HL-60 (cell line): ENCODE results near the gene LDLRAD3.

Source experiments
- DNase-seq, 2 experiments: peaks; one replicate each; pipeline ENCODE4 v3.0.0-alpha.2; 2010 to 2020; ENCODE audit warnings: low read depth in 1 of 2, low spot score in 1 of 2
- H3K27ac ChIP-seq: fragments of 250-450 bp; sonication (Bioruptor Pico); replicated peaks from 2 replicates; pipeline ENCODE4 v1.5.1; 2020; ENCODE audit warnings: mild to moderate bottlenecking, moderate library complexity
- H3K27me3 ChIP-seq: fragments of 250-450 bp; sonication (Bioruptor Pico); 2 replicates; pipeline ENCODE4 v1.5.1; 2021; ENCODE audit warnings: mild to moderate bottlenecking, moderate library complexity; ENCODE audit not compliant: insufficient read depth, poor library complexity, severe bottlenecking
- H3K4me3 ChIP-seq: replicated peaks from 2 replicates; pipeline ENCODE4 v1.5.1; 2011; ENCODE audit warnings: mild to moderate bottlenecking, control low read depth, low read length; ENCODE audit not compliant: insufficient read depth
- GABPA ChIP-seq: IDR thresholded peaks from 2 replicates; pipeline ENCODE4 v1.6.1; 2012; ENCODE audit warnings: low read depth
- POLR2AphosphoS5 ChIP-seq: IDR thresholded peaks from 2 replicates; pipeline ENCODE4 v1.6.1; 2012; ENCODE audit warnings: low read depth
- SPI1 ChIP-seq: IDR thresholded peaks from 2 replicates; pipeline ENCODE4 v1.6.1; 2012; ENCODE audit warnings: low read depth, mild to moderate bottlenecking, borderline replicate concordance
- TF ChIP-seq, protein P1 (sequence below): IDR thresholded peaks from 2 replicates; pipeline ENCODE4 v1.6.1; 2012; ENCODE audit warnings: low read depth; ENCODE audit not compliant: insufficient replicate concordance
- TF ChIP-seq, protein P2 (sequence below): IDR thresholded peaks from one replicate; pipeline ENCODE4 v1.5.1; 2011; ENCODE audit warnings: low read length, control low read depth, inconsistent platforms; ENCODE audit not compliant: insufficient read depth

LDLRAD3 gene

DNA sequence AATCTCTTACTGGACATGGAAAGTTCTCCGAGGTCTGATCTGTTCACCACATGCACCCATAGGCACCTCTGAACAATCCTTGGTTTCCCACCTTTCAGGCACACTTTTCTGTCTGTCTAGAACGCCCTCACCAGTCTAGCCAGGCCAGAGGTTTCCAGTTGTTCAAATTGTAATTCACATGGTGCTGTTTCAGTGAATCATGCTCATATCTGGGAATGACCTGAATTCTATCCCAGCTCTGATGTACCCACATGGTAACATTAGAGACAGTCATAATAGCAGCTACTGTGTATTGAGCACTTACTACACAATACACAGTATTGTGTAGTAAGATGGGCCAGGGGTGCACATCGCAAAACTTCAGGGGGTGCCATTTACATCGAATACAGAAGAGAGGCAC is 207.1 kb downstream of the LDLRAD3 start:
- TF ChIP-seq GABPA, result no peak
- TF ChIP-seq SPI1, result no peak
- no peak for TF ChIP-seq POLR2AphosphoS5
- TF ChIP-seq, protein P1, sequence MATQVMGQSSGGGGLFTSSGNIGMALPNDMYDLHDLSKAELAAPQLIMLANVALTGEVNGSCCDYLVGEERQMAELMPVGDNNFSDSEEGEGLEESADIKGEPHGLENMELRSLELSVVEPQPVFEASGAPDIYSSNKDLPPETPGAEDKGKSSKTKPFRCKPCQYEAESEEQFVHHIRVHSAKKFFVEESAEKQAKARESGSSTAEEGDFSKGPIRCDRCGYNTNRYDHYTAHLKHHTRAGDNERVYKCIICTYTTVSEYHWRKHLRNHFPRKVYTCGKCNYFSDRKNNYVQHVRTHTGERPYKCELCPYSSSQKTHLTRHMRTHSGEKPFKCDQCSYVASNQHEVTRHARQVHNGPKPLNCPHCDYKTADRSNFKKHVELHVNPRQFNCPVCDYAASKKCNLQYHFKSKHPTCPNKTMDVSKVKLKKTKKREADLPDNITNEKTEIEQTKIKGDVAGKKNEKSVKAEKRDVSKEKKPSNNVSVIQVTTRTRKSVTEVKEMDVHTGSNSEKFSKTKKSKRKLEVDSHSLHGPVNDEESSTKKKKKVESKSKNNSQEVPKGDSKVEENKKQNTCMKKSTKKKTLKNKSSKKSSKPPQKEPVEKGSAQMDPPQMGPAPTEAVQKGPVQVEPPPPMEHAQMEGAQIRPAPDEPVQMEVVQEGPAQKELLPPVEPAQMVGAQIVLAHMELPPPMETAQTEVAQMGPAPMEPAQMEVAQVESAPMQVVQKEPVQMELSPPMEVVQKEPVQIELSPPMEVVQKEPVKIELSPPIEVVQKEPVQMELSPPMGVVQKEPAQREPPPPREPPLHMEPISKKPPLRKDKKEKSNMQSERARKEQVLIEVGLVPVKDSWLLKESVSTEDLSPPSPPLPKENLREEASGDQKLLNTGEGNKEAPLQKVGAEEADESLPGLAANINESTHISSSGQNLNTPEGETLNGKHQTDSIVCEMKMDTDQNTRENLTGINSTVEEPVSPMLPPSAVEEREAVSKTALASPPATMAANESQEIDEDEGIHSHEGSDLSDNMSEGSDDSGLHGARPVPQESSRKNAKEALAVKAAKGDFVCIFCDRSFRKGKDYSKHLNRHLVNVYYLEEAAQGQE, result no peak
- TF ChIP-seq, protein P2, sequence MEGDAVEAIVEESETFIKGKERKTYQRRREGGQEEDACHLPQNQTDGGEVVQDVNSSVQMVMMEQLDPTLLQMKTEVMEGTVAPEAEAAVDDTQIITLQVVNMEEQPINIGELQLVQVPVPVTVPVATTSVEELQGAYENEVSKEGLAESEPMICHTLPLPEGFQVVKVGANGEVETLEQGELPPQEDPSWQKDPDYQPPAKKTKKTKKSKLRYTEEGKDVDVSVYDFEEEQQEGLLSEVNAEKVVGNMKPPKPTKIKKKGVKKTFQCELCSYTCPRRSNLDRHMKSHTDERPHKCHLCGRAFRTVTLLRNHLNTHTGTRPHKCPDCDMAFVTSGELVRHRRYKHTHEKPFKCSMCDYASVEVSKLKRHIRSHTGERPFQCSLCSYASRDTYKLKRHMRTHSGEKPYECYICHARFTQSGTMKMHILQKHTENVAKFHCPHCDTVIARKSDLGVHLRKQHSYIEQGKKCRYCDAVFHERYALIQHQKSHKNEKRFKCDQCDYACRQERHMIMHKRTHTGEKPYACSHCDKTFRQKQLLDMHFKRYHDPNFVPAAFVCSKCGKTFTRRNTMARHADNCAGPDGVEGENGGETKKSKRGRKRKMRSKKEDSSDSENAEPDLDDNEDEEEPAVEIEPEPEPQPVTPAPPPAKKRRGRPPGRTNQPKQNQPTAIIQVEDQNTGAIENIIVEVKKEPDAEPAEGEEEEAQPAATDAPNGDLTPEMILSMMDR, result no peak
- DNase-seq, result no peak
- Histone ChIP-seq H3K4me3 (no peak overlapping the region), H3K27me3 (no peaks in the 10 kb centered on the region), H3K27ac (no peak overlapping the region)

DNA sequence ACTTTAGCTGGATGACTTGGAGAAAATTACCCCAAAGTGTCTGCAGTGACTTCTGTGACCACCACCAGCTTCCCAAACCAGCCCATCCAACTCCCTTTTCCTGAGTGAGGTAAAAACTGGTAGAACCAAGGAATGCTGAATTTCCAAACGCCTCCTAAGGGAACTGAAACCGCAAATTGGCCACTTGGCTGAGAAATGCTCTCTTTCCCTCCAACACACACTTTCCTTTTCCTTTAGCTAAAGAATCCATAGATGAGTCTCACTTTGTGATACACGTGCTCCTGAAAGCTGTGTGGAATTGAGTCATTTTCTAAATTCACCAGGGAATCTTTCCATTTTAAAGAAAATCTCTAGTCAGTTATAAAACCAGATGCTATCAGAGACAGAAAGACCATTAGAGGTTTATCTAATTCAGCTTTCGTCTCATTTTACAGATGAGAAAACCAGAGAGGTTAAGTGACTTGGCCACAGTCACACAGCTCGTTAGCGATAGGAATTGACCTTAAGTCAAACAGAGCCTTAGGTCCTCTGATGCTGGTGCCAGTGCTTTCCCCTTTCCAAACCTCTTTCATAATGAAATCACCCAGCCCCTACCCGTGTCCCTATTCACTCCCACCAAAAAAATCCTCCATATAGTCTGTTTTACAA is 208.2 kb downstream of the LDLRAD3 start:
- TF ChIP-seq, protein P1, result no peak
- TF ChIP-seq, protein P2, result no peak
- TF ChIP-seq SPI1 (no peak), POLR2AphosphoS5 (no peak), GABPA (no peak)
- Histone ChIP-seq H3K27me3 (no peaks in the 10 kb centered on the region), H3K4me3 (no peak overlapping the region), H3K27ac (no peak overlapping the region)
- no peak for DNase-seq

DNA sequence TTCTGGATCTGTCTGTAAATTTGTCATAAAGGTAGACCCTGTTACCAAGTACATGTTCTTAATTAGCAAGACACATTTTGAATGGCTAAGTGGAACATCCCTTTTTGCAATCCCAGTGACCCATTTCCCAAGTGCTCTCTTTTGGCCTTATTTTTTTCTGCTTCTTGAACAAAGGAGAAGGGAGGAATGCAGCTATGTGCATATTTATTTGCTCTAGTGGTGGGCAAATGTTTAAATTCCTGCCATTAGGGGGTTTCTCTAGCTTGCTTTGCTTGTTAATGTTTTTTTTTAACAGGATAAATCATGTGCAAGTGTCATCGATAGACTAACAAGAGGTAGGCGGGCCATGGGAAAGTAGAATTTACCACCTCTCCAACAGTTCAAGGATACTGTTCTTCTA is 209.7 kb downstream of the LDLRAD3 start:
- no peak overlapping the region for H3K4me3 ChIP-seq
- no peak overlapping the region for H3K27ac ChIP-seq
- DNase-seq, result no peak
- H3K27me3 ChIP-seq, result no peaks in the 10 kb centered on the region
- TF ChIP-seq, protein P1, result no peak

DNA sequence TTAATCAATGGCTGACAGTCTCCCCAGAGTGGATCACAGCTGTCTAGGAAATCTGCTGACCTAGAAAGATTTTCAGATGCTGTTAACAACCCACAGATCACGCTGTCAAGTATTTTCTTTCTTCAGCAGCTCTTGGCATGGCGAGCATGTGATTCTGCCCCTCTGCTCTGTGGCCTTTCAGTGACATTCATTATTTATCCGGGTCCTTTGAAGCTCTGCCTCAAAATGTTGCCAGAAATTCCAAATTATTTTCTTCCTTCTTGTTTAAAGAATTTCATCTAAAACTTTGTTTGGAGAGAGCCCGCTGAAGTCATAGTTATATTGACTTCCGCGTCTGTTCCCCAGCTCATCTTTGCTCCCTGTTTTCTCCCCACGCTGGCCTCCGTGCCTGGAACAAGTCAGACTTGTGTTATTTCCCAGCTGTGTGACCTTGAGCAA is 211.3 kb downstream of the LDLRAD3 start:
- TF ChIP-seq GABPA, result no peak
- TF ChIP-seq, protein P2, result no peak
- TF ChIP-seq POLR2AphosphoS5, result no peak
- TF ChIP-seq, protein P1, result no peak
- TF ChIP-seq SPI1, result no peak
- no peak for DNase-seq
- no peak overlapping the region for H3K4me3 ChIP-seq
- no peak overlapping the region for H3K27ac ChIP-seq
- no peaks in the 10 kb centered on the region for H3K27me3 ChIP-seq
